ENCODE data around the gene AP1AR. TPM values are rescaled to one million over a fixed set of nuclear protein-coding genes. Genes with fewer than 3 reads are reported as not detected.

The AP1AR gene
- polyA plus RNA-seq, 1 donor = 10.8 TPM

- no peak for DNase-seq (ENCODE audit: low read depth)
Observed at GRCh38 chr4:112312610-112313239, 81.1 kb downstream of the AP1AR start.

DNA sequence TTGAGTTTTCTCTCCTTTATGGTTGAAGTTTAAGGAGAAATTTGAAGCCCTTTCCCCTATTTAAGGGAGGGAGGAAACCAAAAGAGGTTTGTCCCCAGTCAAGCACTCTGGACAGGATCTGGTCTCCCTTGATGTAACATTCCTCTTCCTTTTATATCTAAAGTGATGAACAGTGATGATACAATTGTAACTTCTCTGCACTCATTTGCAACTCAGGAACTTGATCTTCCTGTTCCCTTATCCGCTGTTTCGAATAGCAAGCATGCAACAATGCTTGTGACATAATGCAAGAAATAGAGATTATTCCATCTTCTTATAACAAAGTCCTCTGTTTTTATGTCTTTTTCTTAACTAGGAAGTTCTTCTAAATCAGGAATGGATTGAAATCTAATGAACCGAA lies 83.9 kb downstream of the AP1AR start:
- no peak for DNase-seq (ENCODE audit: low read depth)

GRCh38 chr4:112316360-112316759 lies 84.8 kb downstream of the AP1AR start:
- DNase-seq (ENCODE audit: low read depth) = no peak

GRCh38 chr4:112318239-112319142 lies 86.9 kb downstream of the AP1AR start:
- no peak for DNase-seq (ENCODE audit: low read depth)

Other genes with a start within 250 kb of the AP1AR start
- 2.9 TPM for gene FAM241A, start 86.3 kb upstream of the AP1AR start, polyA plus RNA-seq (ENCODE audit: insufficient read length)
- gene TIFA, start 54.1 kb downstream of the AP1AR start, polyA plus RNA-seq (ENCODE audit: insufficient read length) = 5.5 TPM
- gene ALPK1, start 65.6 kb downstream of the AP1AR start, polyA plus RNA-seq (ENCODE audit: insufficient read length) = 6.0 TPM

Measured in forelimb muscle (tissue), 1 donor.